Measurements from ENCODE around the gene UBE2J1. TPM values are rescaled to one million over a fixed set of nuclear protein-coding genes. Genes with fewer than 3 reads are reported as not detected.

Gene UBE2J1
- total and polyA plus RNA-seq, 4 donors, result 14.7 to 26.4 (median 18.0) TPM

DNA sequence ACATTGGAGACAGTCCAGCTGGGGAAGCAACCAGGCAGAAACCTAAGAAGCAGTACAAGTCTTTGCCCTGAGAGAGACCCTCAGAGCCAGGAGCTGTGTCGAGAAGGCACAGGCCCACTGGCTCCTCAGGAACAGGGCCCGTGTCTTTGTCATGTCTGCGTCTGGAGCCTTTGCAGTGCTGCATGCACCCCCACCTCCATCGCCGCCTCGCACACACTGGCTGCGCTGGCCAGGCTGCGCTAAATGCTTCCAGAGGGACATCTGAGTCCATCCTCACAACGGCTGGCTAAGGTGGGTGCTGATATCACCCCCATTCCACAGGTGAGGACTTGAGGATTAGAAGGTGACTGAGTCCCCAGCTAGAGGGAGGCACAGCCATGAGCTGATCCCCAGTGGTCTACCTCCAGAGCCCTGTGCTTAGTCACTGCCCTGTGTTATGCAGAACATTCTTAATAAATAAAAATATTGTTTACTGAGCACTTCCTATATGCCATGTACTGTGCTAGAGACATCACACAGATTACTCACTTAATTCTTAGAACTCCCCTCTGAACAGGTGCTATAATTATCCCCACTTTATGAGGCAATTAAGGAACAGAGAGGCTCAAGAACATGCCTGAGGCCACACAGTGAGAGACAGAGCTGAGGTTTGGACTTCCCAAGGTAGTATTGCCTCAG lies 65.0 kb downstream of the UBE2J1 start:
- no peak overlapping the region for H3K4me3 ChIP-seq (ENCODE audit: low read depth in 1 of 3, low read length in 3 of 3)
- H3K9me3 ChIP-seq (ENCODE audit: control insufficient read depth in 4 of 4, low read length in 3 of 4), result no peaks in the 10 kb centered on the region
- no peak for TF ChIP-seq FOXA2 (IDR thresholded peaks at IDR 0.05)
- TF ChIP-seq MAX (IDR thresholded peaks at IDR 0.05), result no peak
- no peak for TF ChIP-seq RXRA (IDR thresholded peaks at IDR 0.05)
- TF ChIP-seq GABPA (IDR thresholded peaks at IDR 0.05 in 1 of 2, conservative IDR thresholded peaks at IDR 0.05 in 1 of 2), result no peak
- TF ChIP-seq RAD21 (IDR thresholded peaks at IDR 0.05), result no peak
- no peak for TF ChIP-seq ZBTB33 (IDR thresholded peaks at IDR 0.05)
- no peak for TF ChIP-seq HNF4G (IDR thresholded peaks at IDR 0.05)
- TF ChIP-seq TAF1 (conservative IDR thresholded peaks at IDR 0.05), result no peak
- TF ChIP-seq FOXA1 (IDR thresholded peaks at IDR 0.05), result no peak
- DNase-seq (ENCODE audit: low spot score), result no peak
- no peaks in the 10 kb centered on the region for H3K4me1 ChIP-seq (ENCODE audit: control insufficient read depth in 4 of 4, insufficient read depth in 4 of 4, low read length in 3 of 4)
- H3K27ac ChIP-seq (ENCODE audit: low read depth in 1 of 2, low read length in 2 of 2), result no peak overlapping the region
- no peak overlapping the region for H3K9ac ChIP-seq (ENCODE audit: low read depth in 1 of 2, low read length in 2 of 2)
- H3K27me3 ChIP-seq (ENCODE audit: control insufficient read depth in 4 of 4, insufficient read depth in 4 of 4, low read length in 3 of 4), result no peaks in the 10 kb centered on the region
- no peaks in the 10 kb centered on the region for H3K36me3 ChIP-seq (ENCODE audit: control insufficient read depth in 4 of 4, insufficient read depth in 3 of 4, low read depth in 1 of 4, low read length in 3 of 4)
- WGBS, result 93% methylated on average over 9 of the region's 9 CpGs

GRCh38 chr6:89286516-89286915 lies 66.0 kb downstream of the UBE2J1 start:
- H3K4me3 ChIP-seq (ENCODE audit: low read depth in 1 of 3, low read length in 3 of 3), result no peak overlapping the region
- H3K36me3 ChIP-seq (ENCODE audit: control insufficient read depth in 4 of 4, insufficient read depth in 3 of 4, low read depth in 1 of 4, low read length in 3 of 4), result no peaks in the 10 kb centered on the region
- no peak for DNase-seq (ENCODE audit: low spot score)

More at GRCh38 chr6:89286516-89286915, 66.0 kb downstream of the UBE2J1 start:
- no peak for TF ChIP-seq YY1 (IDR thresholded peaks at IDR 0.05)
- no peak for TF ChIP-seq SP1 (IDR thresholded peaks at IDR 0.05)
- TF ChIP-seq GABPA (IDR thresholded peaks at IDR 0.05 in 1 of 2, conservative IDR thresholded peaks at IDR 0.05 in 1 of 2), result no peak
- no peak for TF ChIP-seq ZBTB33 (IDR thresholded peaks at IDR 0.05)
- TF ChIP-seq REST (IDR thresholded peaks at IDR 0.05), result no peak
- no peak for TF ChIP-seq RAD21 (IDR thresholded peaks at IDR 0.05)
- no peak for TF ChIP-seq FOXA2 (IDR thresholded peaks at IDR 0.05)
- TF ChIP-seq NR2F2 (IDR thresholded peaks at IDR 0.05), result no peak
- no peaks in the 10 kb centered on the region for H3K9me3 ChIP-seq (ENCODE audit: control insufficient read depth in 4 of 4, low read length in 3 of 4)
- H3K27ac ChIP-seq (ENCODE audit: low read depth in 1 of 2, low read length in 2 of 2), result no peak overlapping the region
- 79% methylated on average over 6 of the region's 6 CpGs for WGBS
- H3K4me1 ChIP-seq (ENCODE audit: control insufficient read depth in 4 of 4, insufficient read depth in 4 of 4, low read length in 3 of 4), result no peaks in the 10 kb centered on the region
- no peaks in the 10 kb centered on the region for H3K27me3 ChIP-seq (ENCODE audit: control insufficient read depth in 4 of 4, insufficient read depth in 4 of 4, low read length in 3 of 4)
- no peak overlapping the region for H3K9ac ChIP-seq (ENCODE audit: low read depth in 1 of 2, low read length in 2 of 2)

All from liver (tissue), 9 donors.